Activated CD4-positive, alpha-beta memory T cell treated with anti-CD3 and anti-CD28 coated beads for 36 hours (primary cell): ENCODE measurements around the gene LGR5. TPM values are rescaled to one million over a fixed set of nuclear protein-coding genes. Genes with fewer than 3 reads are reported as not detected.

ENCODE experiments used
- CTCF ChIA-PET: fragments of 350-600 bp; sonication (Branson Sonifier 250); formaldehyde crosslinking; loops from one replicate; lab custom pipeline; 2021; ENCODE audit warnings: antibody characterized with exemption, inconsistent platforms; lab: Charles Lee
- POLR2A ChIA-PET: fragments of 350-600 bp; sonication (Branson Sonifier 250); formaldehyde crosslinking; loops from one replicate; lab custom pipeline; 2021; ENCODE audit warnings: antibody characterized with exemption; lab: Charles Lee
- DNase-seq: peaks from one replicate; pipeline ENCODE4 v3.0.0-alpha.2; 2020
- H3K27ac Mint-ChIP-seq: one replicate; pipeline ENCODE4 v1.8.0; 2021; ENCODE audit warnings: mixed read lengths
- H3K27me3 Mint-ChIP-seq: one replicate; pipeline ENCODE4 v1.8.0; 2021; ENCODE audit warnings: mixed read lengths
- H3K36me3 Mint-ChIP-seq: one replicate; pipeline ENCODE4 v1.8.0; 2021; ENCODE audit warnings: mixed read lengths
- H3K4me1 Mint-ChIP-seq: one replicate; pipeline ENCODE4 v1.8.0; 2021; ENCODE audit warnings: low read depth, mixed read lengths
- H3K4me3 Mint-ChIP-seq: one replicate; pipeline ENCODE4 v1.8.0; 2021; ENCODE audit warnings: mild to moderate bottlenecking, mixed read lengths
- H3K9me3 Mint-ChIP-seq: one replicate; pipeline ENCODE4 v1.8.0; 2021; ENCODE audit warnings: mixed read lengths
- intact Hi-C: fragments of 100-400 bp; cut with micrococcal nuclease; formaldehyde crosslinking; loops from one replicate; pipeline ENCODE4 v1.15.1; 2023
- total RNA-seq, 2 experiments: library from RNA; stranded (reverse); gene quantifications; one replicate each; pipeline ENCODE4 v1.2.3, GENCODE V29; 2021

LGR5 gene
- total RNA-seq, 2 experiments from 2014 or later: not detected

GRCh38 chr12:71440345-71440762, 756 bp downstream of the LGR5 start:
- intact Hi-C loops: no loop called here

DNA sequence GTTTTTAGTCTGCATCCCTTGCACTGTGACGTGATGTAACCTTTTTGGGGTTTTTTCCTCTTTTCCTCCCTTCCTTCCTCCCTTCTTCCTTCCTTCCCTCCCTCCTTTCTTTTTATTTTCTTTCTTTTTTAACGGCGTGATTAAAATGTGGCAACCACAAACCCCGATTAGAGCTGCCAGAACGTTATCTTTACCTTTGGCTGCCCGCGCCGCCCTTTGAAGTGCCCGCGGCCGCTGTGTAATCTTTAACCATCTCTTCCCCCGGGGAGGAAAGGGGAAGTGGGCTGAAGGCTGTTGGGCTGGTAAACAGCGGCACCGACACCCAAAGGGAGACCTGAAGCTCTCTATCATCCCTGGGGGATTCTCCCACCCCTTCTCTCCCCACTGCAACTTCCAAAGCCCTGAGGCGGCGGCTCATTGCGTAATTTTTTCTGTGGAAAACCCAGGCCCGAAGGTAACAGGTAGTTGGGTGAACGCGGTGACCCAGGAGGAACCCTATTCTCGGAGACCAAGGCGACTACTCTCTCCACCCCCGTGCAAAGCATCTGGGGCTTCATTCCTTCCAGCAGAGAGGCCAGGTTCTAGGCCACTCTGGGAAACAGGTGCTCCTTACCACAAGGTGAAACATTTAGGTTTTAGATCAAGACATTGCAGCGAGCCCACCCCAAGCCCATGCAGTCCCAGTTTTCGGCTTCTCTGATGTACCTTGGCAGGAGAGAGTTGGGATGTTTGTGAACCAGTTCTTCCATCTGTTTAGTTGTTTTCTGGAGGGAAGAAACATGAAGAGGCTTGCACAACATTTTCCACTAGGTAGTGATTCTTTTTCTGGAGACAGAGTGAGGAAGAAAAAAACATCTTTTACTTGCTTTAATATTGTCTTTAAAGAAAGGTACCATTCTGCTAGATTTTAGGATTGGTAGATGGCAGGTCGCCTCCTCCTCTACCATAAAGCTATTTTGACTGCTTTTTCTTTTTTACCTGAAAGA, 1.5 kb downstream of the LGR5 start:
- ChIA-PET CTCF (interaction anchor here (0.9 to 2.2 kb wide), 2 partner anchors 26 to 707 kb away, joined by 3 to 5 read pairs; no protein-coding TSS in a partner anchor), POLR2A (no interaction called here)
- Mint-ChIP-seq H3K27me3 (peaks cover 62% of the 10 kb centered on the region), H3K27ac (no peak overlapping the region), H3K36me3 (peaks cover 2% of the 10 kb centered on the region), H3K4me3 (peak overlapping the region; percentile 38), H3K4me1 (peaks cover 17% of the 10 kb centered on the region), H3K9me3 (peaks cover 13% of the 10 kb centered on the region)
- no peak for DNase-seq
- intact Hi-C loops: no loop called here

More at GRCh38 chr12:71440345-71440762, 756 bp downstream of the LGR5 start:
- H3K9me3 Mint-ChIP-seq: peaks cover 20% of the 10 kb centered on the region
- peaks cover 17% of the 10 kb centered on the region for H3K4me1 Mint-ChIP-seq
- ChIA-PET POLR2A (no interaction called here), CTCF (interaction anchor here (0.9 to 2.2 kb wide), 2 partner anchors 25 to 706 kb away, joined by 3 to 5 read pairs; no protein-coding TSS in a partner anchor)
- H3K4me3 Mint-ChIP-seq: peak overlapping the region; percentile 55
- H3K36me3 Mint-ChIP-seq: peaks cover 2% of the 10 kb centered on the region
- H3K27ac Mint-ChIP-seq: no peak overlapping the region
- peaks cover 60% of the 10 kb centered on the region for H3K27me3 Mint-ChIP-seq
- DNase-seq: no peak

- Mint-ChIP-seq H3K4me1 (peaks cover 17% of the 10 kb centered on the region), H3K36me3 (no peaks in the 10 kb centered on the region), H3K27me3 (peaks cover 56% of the 10 kb centered on the region), H3K27ac (no peak overlapping the region), H3K9me3 (peaks cover 3% of the 10 kb centered on the region), H3K4me3 (no peak overlapping the region)
- no peak for DNase-seq
- CTCF ChIA-PET: interaction anchor here (2.2 kb wide), 1 partner anchor 27 kb away, joined by 5 read pairs; no protein-coding TSS in a partner anchor
- intact Hi-C loops: no loop called here
- POLR2A ChIA-PET: no interaction called here
Observed at GRCh38 chr12:71441836-71442566, 2.4 kb downstream of the LGR5 start.

DNA sequence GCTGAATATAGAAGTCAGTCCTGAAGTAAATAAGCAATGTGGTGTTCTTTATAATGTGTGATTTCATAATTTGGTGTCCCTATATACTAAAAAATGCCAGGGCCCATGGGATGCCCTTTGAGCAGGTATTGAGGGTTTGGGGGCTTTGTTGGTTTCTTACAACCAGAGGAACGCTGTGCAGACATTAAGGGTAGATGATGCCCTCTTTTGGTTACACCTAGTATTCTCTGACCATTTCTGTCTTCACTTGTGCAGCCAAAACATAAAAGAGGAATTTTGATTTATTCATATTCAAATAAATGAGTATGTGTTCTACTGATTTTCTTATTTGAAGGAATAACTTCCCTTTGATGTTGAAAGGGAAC, 3.0 kb downstream of the LGR5 start:
- H3K27me3 Mint-ChIP-seq: peaks cover 55% of the 10 kb centered on the region
- no peak overlapping the region for H3K4me3 Mint-ChIP-seq
- no peak overlapping the region for H3K27ac Mint-ChIP-seq
- ChIA-PET POLR2A (no interaction called here), CTCF (interaction anchor here (1.1 kb wide), 1 partner anchor 26 kb away, joined by 4 read pairs; no protein-coding TSS in a partner anchor)
- H3K4me1 Mint-ChIP-seq: peaks cover 17% of the 10 kb centered on the region
- H3K36me3 Mint-ChIP-seq: no peaks in the 10 kb centered on the region
- H3K9me3 Mint-ChIP-seq: no peaks in the 10 kb centered on the region
- intact Hi-C loops: no loop called here
- no peak for DNase-seq

- no peaks in the 10 kb centered on the region for H3K36me3 Mint-ChIP-seq
Observed at GRCh38 chr12:71445071-71445470, 5.5 kb downstream of the LGR5 start.

GRCh38 chr12:71447691-71448132, 8.1 kb downstream of the LGR5 start:
- no peak overlapping the region for H3K4me3 Mint-ChIP-seq
- ChIA-PET POLR2A (no interaction called here), CTCF (no interaction called here)
- H3K9me3 Mint-ChIP-seq: no peaks in the 10 kb centered on the region
- no peak for DNase-seq
- intact Hi-C loops: no loop called here
- peaks cover 31% of the 10 kb centered on the region for H3K27me3 Mint-ChIP-seq
- H3K4me1 Mint-ChIP-seq: no peaks in the 10 kb centered on the region
- no peaks in the 10 kb centered on the region for H3K36me3 Mint-ChIP-seq
- H3K27ac Mint-ChIP-seq: no peak overlapping the region

More at GRCh38 chr12:71445071-71445470, 5.5 kb downstream of the LGR5 start:
- POLR2A ChIA-PET: no interaction called here
- Mint-ChIP-seq H3K9me3 (no peaks in the 10 kb centered on the region), H3K27ac (no peak overlapping the region), H3K27me3 (peaks cover 47% of the 10 kb centered on the region), H3K4me3 (no peak overlapping the region), H3K4me1 (peaks cover 9% of the 10 kb centered on the region)
- intact Hi-C loops: no loop called here
- CTCF ChIA-PET: no interaction called here
- DNase-seq: no peak

DNA sequence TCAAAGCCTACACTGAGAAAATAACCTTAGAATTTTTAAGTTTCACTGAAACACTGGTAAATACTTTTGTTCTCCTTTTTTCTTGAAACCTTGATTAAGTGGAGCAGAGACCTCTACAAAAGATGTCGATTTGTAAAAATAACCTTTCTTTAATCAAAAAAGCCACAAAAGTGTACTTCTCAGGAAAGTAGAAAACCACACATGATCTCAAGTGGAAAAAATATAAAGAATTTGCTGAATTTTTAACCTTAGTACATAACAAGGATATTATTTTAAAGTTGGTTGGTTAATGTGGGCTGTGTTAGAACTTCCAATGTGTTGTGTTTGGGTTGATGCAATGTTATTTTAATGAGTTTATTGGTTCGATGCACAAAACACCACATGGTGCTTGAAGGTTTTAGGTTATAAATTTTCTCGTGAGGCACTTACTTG, 8.6 kb downstream of the LGR5 start:
- intact Hi-C loops: no loop called here
- Mint-ChIP-seq H3K27ac (no peak overlapping the region), H3K4me1 (no peaks in the 10 kb centered on the region), H3K36me3 (no peaks in the 10 kb centered on the region), H3K9me3 (no peaks in the 10 kb centered on the region), H3K4me3 (no peak overlapping the region), H3K27me3 (peaks cover 31% of the 10 kb centered on the region)
- ChIA-PET CTCF (no interaction called here), POLR2A (no interaction called here)
- DNase-seq: no peak

DNA sequence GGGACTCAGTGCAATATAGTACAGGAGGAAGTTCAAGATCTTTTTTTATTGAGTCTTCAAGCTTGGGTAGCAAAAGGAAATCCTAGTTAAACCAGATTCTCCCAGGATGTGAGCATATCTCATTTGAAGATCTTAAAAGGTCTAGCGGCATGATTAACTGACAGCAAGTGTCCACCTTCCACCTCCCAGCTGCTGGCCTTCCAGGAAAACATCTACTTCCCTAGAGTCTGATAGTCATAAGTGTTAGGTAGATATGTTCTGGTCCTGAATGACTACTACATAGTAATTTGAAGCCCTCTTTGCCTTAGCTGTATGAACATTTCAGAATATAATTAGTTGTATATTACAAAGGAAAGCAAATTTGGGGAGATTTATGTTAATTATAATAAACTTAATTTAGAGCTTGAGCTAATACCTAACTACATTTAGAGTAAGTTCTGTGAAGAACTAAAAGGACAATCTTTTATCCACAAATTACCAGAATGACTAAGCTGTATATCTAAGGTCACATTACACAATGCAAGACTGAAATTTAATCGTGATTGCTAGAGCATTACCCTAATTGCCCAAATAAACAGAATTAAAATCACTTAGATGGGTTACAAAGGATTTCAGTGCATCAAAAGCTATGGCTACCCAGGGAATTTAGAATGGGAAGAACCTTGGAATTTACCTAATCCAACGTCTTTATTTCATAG, 9.9 kb downstream of the LGR5 start:
- Mint-ChIP-seq H3K27me3 (peaks cover 37% of the 10 kb centered on the region), H3K9me3 (no peaks in the 10 kb centered on the region), H3K27ac (no peak overlapping the region), H3K4me3 (no peak overlapping the region), H3K4me1 (no peaks in the 10 kb centered on the region), H3K36me3 (no peaks in the 10 kb centered on the region)
- intact Hi-C loops: no loop called here
- DNase-seq: no peak
- POLR2A ChIA-PET: no interaction called here
- CTCF ChIA-PET: no interaction called here

DNA sequence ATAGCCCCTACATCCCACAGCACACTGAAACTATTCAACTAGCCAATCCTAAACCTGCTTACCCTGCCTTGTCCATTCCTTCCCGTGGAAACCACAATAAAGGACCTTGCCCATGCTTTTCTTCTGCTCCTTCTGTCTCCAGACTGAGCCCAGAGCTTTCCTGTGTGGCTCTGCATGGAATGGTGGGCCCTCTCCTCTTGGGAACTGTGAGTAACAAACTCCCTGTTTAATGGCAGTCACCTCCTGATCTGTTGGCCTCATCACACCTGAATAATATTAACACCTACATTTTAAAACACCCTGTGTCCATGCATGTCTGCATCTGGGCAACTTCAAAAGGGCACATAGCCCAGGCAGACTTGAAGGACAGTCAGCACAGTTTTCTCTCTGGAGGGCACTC, 12.4 kb downstream of the LGR5 start:
- ChIA-PET CTCF (no interaction called here), POLR2A (no interaction called here)
- Mint-ChIP-seq H3K4me3 (no peak overlapping the region), H3K9me3 (no peaks in the 10 kb centered on the region), H3K4me1 (no peaks in the 10 kb centered on the region), H3K36me3 (no peaks in the 10 kb centered on the region), H3K27me3 (peaks cover 32% of the 10 kb centered on the region), H3K27ac (no peak overlapping the region)
- DNase-seq: no peak
- intact Hi-C loops: no loop called here

DNA sequence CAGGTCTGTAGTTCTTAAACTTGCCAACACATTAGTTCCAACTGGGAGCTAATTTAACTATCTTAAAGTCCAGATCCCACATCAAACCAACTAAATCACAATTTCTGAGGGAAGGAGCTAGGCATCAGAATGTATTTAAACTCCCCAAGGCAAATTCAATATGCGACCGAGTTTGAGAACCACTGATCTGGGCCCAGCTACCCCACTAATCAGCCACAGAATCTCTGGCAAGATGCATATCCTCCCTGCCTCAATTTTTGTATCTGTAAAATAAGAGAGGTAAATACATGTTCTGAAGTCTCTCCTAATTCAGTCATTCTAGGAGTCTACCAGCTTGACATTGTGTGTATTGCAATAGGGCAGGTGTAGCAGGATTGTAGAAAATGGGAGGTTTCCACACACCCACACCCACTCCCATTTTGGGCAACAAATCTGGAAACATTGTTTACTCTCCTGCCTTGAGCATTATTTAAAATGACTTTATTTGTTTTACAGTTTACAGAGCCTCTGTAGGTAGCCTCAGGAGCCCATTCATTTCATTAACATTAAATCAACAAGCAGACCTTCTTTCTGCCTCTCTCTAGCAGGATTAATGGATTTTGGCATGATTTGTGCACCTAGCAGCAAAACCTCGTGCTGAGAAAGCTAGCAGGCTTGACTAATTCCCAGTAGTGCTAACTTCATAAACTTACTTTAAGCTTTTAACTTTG, 15.6 kb downstream of the LGR5 start:
- DNase-seq: no peak
- Mint-ChIP-seq H3K27ac (no peak overlapping the region), H3K9me3 (no peaks in the 10 kb centered on the region), H3K4me3 (no peak overlapping the region), H3K4me1 (no peaks in the 10 kb centered on the region), H3K36me3 (no peaks in the 10 kb centered on the region), H3K27me3 (peaks cover 18% of the 10 kb centered on the region)
- ChIA-PET POLR2A (no interaction called here), CTCF (no interaction called here)
- intact Hi-C loops: no loop called here

GRCh38 chr12:71456316-71456715, 16.7 kb downstream of the LGR5 start:
- no peaks in the 10 kb centered on the region for H3K9me3 Mint-ChIP-seq
- no peak for DNase-seq
- no peak overlapping the region for H3K4me3 Mint-ChIP-seq
- H3K27ac Mint-ChIP-seq: no peak overlapping the region
- CTCF ChIA-PET: no interaction called here
- H3K27me3 Mint-ChIP-seq: peaks cover 18% of the 10 kb centered on the region
- POLR2A ChIA-PET: no interaction called here
- intact Hi-C loops: no loop called here
- H3K36me3 Mint-ChIP-seq: no peaks in the 10 kb centered on the region
- no peaks in the 10 kb centered on the region for H3K4me1 Mint-ChIP-seq
